ENCODE data around the gene NPLOC4.

Gene NPLOC4

GRCh38 chr17:81660441-81660840 lies 23.5 kb upstream of the NPLOC4 start:
- DNase-seq, result no peak

GRCh38 chr17:81659038-81659437 lies 22.1 kb upstream of the NPLOC4 start:
- no peak for DNase-seq

- DNase-seq, result no peak
Observed at GRCh38 chr17:81656835-81657234, 19.9 kb upstream of the NPLOC4 start.

- DNase-seq, result no peak
Observed at GRCh38 chr17:81656118-81656743, 19.3 kb upstream of the NPLOC4 start, which contains the start of gene PDE6G. Gene PDE6G, minus strand, starts transcription at chr17:81656542. Its CDS starts 3,237 bp downstream, at chr17:81653305.

GRCh38 chr17:81655378-81656117 lies 18.6 kb upstream of the NPLOC4 start:
- no peak for DNase-seq

- DNase-seq, result peak; percentile 20
Observed at GRCh38 chr17:81652906-81653771, 16.2 kb upstream of the NPLOC4 start.

- peak; percentile 12 for DNase-seq
Observed at GRCh38 chr17:81651692-81652091, 14.8 kb upstream of the NPLOC4 start.

GRCh38 chr17:81650951-81651350 lies 14.0 kb upstream of the NPLOC4 start:
- no peak for DNase-seq

- DNase-seq, result no peak
Observed at GRCh38 chr17:81648707-81649085, 11.8 kb upstream of the NPLOC4 start.

GRCh38 chr17:81648013-81648706 lies 11.2 kb upstream of the NPLOC4 start:
- peak; percentile 36 for DNase-seq

GRCh38 chr17:81647640-81648012 lies 10.7 kb upstream of the NPLOC4 start:
- peak; percentile 33 for DNase-seq

- no peak for DNase-seq
Observed at GRCh38 chr17:81646869-81647600, 10.1 kb upstream of the NPLOC4 start.

GRCh38 chr17:81644976-81645952 lies 8.4 kb upstream of the NPLOC4 start:
- no peak for DNase-seq

- DNase-seq, result no peak
Observed at GRCh38 chr17:81644496-81644895, 7.6 kb upstream of the NPLOC4 start.

GRCh38 chr17:81641825-81642489 lies 5.0 kb upstream of the NPLOC4 start:
- no peak for DNase-seq

GRCh38 chr17:81640011-81640410 lies 3.1 kb upstream of the NPLOC4 start:
- DNase-seq, result no peak

- DNase-seq, result no peak
Observed at GRCh38 chr17:81638683-81639082, 1.8 kb upstream of the NPLOC4 start.

- DNase-seq, result no peak
Observed at GRCh38 chr17:81635973-81636504, 873 bp downstream of the NPLOC4 start.

GRCh38 chr17:81635431-81635830 lies 1.5 kb downstream of the NPLOC4 start:
- no peak for DNase-seq

GRCh38 chr17:81631482-81631881 lies 5.4 kb downstream of the NPLOC4 start:
- no peak for DNase-seq
